Measurements from ENCODE around the gene ABHD17B.

DNA sequence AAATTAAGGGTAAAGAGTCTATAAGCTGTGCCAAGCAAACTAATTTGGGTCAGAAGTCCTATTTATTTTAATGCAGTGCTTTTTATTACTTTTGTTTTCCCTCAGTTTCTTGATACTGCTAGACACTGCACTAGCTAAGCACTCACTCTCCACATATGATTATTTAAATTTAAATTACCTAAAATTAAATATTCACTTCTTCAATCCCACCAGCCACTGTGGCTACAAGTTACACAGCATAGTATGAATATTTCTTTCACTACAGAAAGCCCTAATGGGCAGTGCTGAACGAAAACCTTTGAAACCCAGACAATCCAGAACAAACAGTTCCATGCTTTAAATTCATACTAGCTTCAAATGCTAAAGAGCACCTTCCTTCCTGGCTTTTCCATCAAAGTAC, 23.6 kb downstream of the ABHD17B start:
- TF ChIP-seq CTCF (IDR thresholded peaks at IDR 0.05): no peak
- no peak for TF ChIP-seq POLR2A (IDR thresholded peaks at IDR 0.05)

All from thyroid gland (tissue), 4 donors.